Tibial artery (tissue), 4 donors: ENCODE results near the gene TTC38.

Source experiments
- DNase-seq, 2 donors: peaks; one replicate each; pipeline ENCODE4 v3.0.0-alpha.2; 2019
- H3K27ac ChIP-seq, 2 donors: fragments of 200-600 bp; sonication (generic) in 1 of 2; 1 replicate in 1 of 2; 2 replicates in 1 of 2; pipeline ENCODE4 v1.5.1; 2018 to 2019; ENCODE audit warnings: mild to moderate bottlenecking in 1 of 2
- H3K27me3 ChIP-seq, 2 donors: fragments of 200-600 bp; sonication (generic) in 1 of 2; one replicate each; pipeline versions ENCODE4 v1.5.1 to v1.6.0; 2016 to 2019
- H3K36me3 ChIP-seq, 3 donors: fragments of 200-600 bp; sonication (generic) in 2 of 3; one replicate each; pipeline ENCODE4 v1.5.1; 2016 to 2019; ENCODE audit warnings: mild to moderate bottlenecking in 2 of 3
- H3K4me1 ChIP-seq, 4 donors: fragments of 200-600 bp; sonication (generic) in 2 of 4; 1 replicate in 3 of 4; 2 replicates in 1 of 4; pipeline ENCODE4 v1.5.1; 2016 to 2019
- H3K4me3 ChIP-seq, 2 donors: fragments of 200-600 bp; sonication (generic) in 1 of 2; 1 replicate in 1 of 2; 2 replicates in 1 of 2; pipeline ENCODE4 v1.5.1; 2018 to 2019; ENCODE audit warnings: mild to moderate bottlenecking in 2 of 2
- H3K9me3 ChIP-seq, 3 donors: fragments of 200-600 bp; sonication (generic) in 1 of 3; one replicate each; pipeline ENCODE4 v1.5.1; 2016 to 2019
- CTCF ChIP-seq, 2 experiments: fragments of 200-600 bp in 1 of 2; fragments of 450-650 bp in 1 of 2; IDR thresholded peaks; one replicate each; pipeline ENCODE4 v1.5.1; 2017 to 2019; ENCODE audit warnings: antibody characterized with exemption in 2 of 2, mild to moderate bottlenecking in 1 of 2, moderate library complexity in 1 of 2
- intact Hi-C: fragments of 100-400 bp; cut with DNase I; formaldehyde crosslinking; loops from one replicate; pipeline ENCODE4 v1.15.0; 2023; ENCODE audit warnings: low total_unique reads

TTC38 gene

GRCh38 chr22:46234969-46235368 lies 32.8 kb upstream of the TTC38 start:
- intact Hi-C loops: no loop called here
- peaks cover 20 to 54% (median 25%) of the 10 kb centered on the region in 3 donors for H3K36me3 ChIP-seq
- H3K9me3 ChIP-seq: no peaks in the 10 kb centered on the region
- no peak overlapping the region for H3K4me3 ChIP-seq
- H3K27me3 ChIP-seq: no peaks in the 10 kb centered on the region
- DNase-seq: peak in 1 of 2 donors; percentile 46
- peaks cover 0 to 15% (median 6%) of the 10 kb centered on the region in 4 donors for H3K4me1 ChIP-seq
- no peak for TF ChIP-seq CTCF (IDR thresholded peaks at IDR 0.05)
- H3K27ac ChIP-seq: no peak overlapping the region

GRCh38 chr22:46237453-46238124 lies 30.2 kb upstream of the TTC38 start:
- H3K27ac ChIP-seq: no peak overlapping the region
- H3K4me3 ChIP-seq: no peak overlapping the region
- H3K36me3 ChIP-seq: peaks cover 13 to 56% (median 19%) of the 10 kb centered on the region in 3 donors
- DNase-seq: peak in 1 of 2 donors; percentile 45
- no peaks in the 10 kb centered on the region for H3K27me3 ChIP-seq
- TF ChIP-seq CTCF (IDR thresholded peaks at IDR 0.05): no peak
- H3K4me1 ChIP-seq: peaks cover 0 to 15% (median 6%) of the 10 kb centered on the region in 4 donors
- intact Hi-C loops: no loop called here
- H3K9me3 ChIP-seq: no peaks in the 10 kb centered on the region

- Histone ChIP-seq H3K27me3 (no peaks in the 10 kb centered on the region), H3K4me1 (peaks cover 0 to 6% (median 2%) of the 10 kb centered on the region in 4 donors), H3K36me3 (peaks cover 13 to 66% (median 19%) of the 10 kb centered on the region in 3 donors), H3K4me3 (no peak overlapping the region), H3K27ac (no peak overlapping the region), H3K9me3 (no peaks in the 10 kb centered on the region)
- no peak for TF ChIP-seq CTCF (IDR thresholded peaks at IDR 0.05)
- intact Hi-C loops: no loop called here
- peak in 1 of 2 donors; percentile 51 for DNase-seq
These were observed 29.3 kb upstream of the TTC38 start for GRCh38 chr22:46238541-46238940.

- no peak for DNase-seq
- no peaks in the 10 kb centered on the region for H3K4me1 ChIP-seq
- H3K36me3 ChIP-seq: peaks cover 19 to 74% (median 22%) of the 10 kb centered on the region in 3 donors
- TF ChIP-seq CTCF (IDR thresholded peaks at IDR 0.05): no peak
- intact Hi-C loops: no loop called here
- H3K27me3 ChIP-seq: no peaks in the 10 kb centered on the region
- H3K9me3 ChIP-seq: no peaks in the 10 kb centered on the region
- no peak overlapping the region for H3K4me3 ChIP-seq
- H3K27ac ChIP-seq: no peak overlapping the region
These were observed 28.4 kb upstream of the TTC38 start for GRCh38 chr22:46239261-46240048.

GRCh38 chr22:46240073-46240472 lies 27.7 kb upstream of the TTC38 start:
- intact Hi-C loops: no loop called here
- TF ChIP-seq CTCF (IDR thresholded peaks at IDR 0.05): no peak
- H3K4me3 ChIP-seq: no peak overlapping the region
- H3K9me3 ChIP-seq: no peaks in the 10 kb centered on the region
- peak in 1 of 2 donors; percentile 32 for DNase-seq
- H3K36me3 ChIP-seq: peaks cover 19 to 78% (median 25%) of the 10 kb centered on the region in 3 donors
- H3K27me3 ChIP-seq: no peaks in the 10 kb centered on the region
- no peak overlapping the region for H3K27ac ChIP-seq
- H3K4me1 ChIP-seq: no peaks in the 10 kb centered on the region
